Endothelial cell of umbilical vein (primary cell): Measurements from ENCODE around the gene CCDC190. TPM values are rescaled to one million over a fixed set of nuclear protein-coding genes. Genes with fewer than 3 reads are reported as not detected.
A peak's percentile ranks its signal among the peaks of the same experiment; 100 is the strongest.

Experiments used
- BruUV-seq: library from RNA; stranded (reverse); fragments of 400-500 nt; replicated peaks from 2 replicates; lab custom pipeline; 2021; lab: Mats Ljungman, UMichigan
- CTCF ChIA-PET: fragments of 300-600, 350-600 bp; sonication (Branson Sonifier 250); formaldehyde crosslinking; loops from one replicate; lab custom pipeline; 2021; ENCODE audit warnings: antibody characterized with exemption, inconsistent platforms; lab: Charles Lee
- POLR2A ChIA-PET: fragments of 300-600, 350-600 bp; sonication (Branson Sonifier 250); formaldehyde crosslinking; loops from one replicate; lab custom pipeline; 2021; ENCODE audit warnings: antibody characterized with exemption, inconsistent platforms; lab: Charles Lee
- DNase-seq: peaks from one replicate; pipeline ENCODE4 v3.0.0-alpha.2; 2011; ENCODE audit warnings: low read depth, low spot score
- FAIRE-seq: peaks from 2 replicates; lab custom pipeline; 2011; peaks lifted over from hg19 to GRCh38; lab: Jason Lieb, UNC
- H2AFZ ChIP-seq: 2 replicates; pipeline ENCODE4 v1.6.0; 2012; ENCODE audit warnings: low read depth, low read length, control low read depth, inconsistent platforms
- H3K27ac ChIP-seq: 2 replicates; pipeline ENCODE4 v1.5.1; 2011; ENCODE audit warnings: low read depth, mild to moderate bottlenecking, control low read depth, low read length, moderate library complexity; ENCODE audit not compliant: insufficient read depth
- H3K27me3 ChIP-seq, 2 experiments: 2 replicates each; pipeline versions ENCODE4 v1.6.0 to v1.6.1; 2011; ENCODE audit warnings: low read length in 2 of 2, mixed read lengths in 1 of 2; ENCODE audit not compliant: control insufficient read depth in 2 of 2, insufficient read depth in 2 of 2
- H3K36me3 ChIP-seq, 2 experiments: 2 replicates in 1 of 2; 3 replicates in 1 of 2; pipeline ENCODE4 v1.5.1; 2011; ENCODE audit warnings: low read length in 2 of 2, mild to moderate bottlenecking in 1 of 2, moderate library complexity in 1 of 2; ENCODE audit not compliant: control insufficient read depth in 2 of 2, insufficient read depth in 2 of 2; ENCODE audit errors: extremely low read depth in 1 of 2
- H3K4me1 ChIP-seq: 3 replicates; pipeline ENCODE4 v1.5.1; 2011; ENCODE audit warnings: mild to moderate bottlenecking, low read length; ENCODE audit not compliant: control insufficient read depth, insufficient read depth; ENCODE audit errors: extremely low read depth
- H3K4me2 ChIP-seq: 2 replicates; pipeline ENCODE4 v1.6.1; 2011; ENCODE audit warnings: low read length, control low read depth, mixed read lengths; ENCODE audit not compliant: insufficient read depth
- H3K4me3 ChIP-seq, 3 experiments: fragments of 200-600 bp in 1 of 3; sonication (generic), shearing (Covaris generic) in 1 of 3; replicated peaks in 1 of 3; 2 replicates each; pipeline ENCODE4 v1.5.1; 2011 to 2016; ENCODE audit warnings: control low read depth in 3 of 3, low read length in 3 of 3, mild to moderate bottlenecking in 2 of 3, inconsistent platforms in 1 of 3, low read depth in 1 of 3, moderate library complexity in 1 of 3; ENCODE audit not compliant: insufficient read depth in 1 of 3
- H3K79me2 ChIP-seq: 2 replicates; pipeline ENCODE4 v1.6.0; 2012; ENCODE audit warnings: low read length, inconsistent platforms; ENCODE audit not compliant: control insufficient read depth, insufficient read depth
- H3K9ac ChIP-seq: replicated peaks from 2 replicates; pipeline ENCODE3; 2011; ENCODE audit warnings: low read length, control low read depth; ENCODE audit not compliant: insufficient read depth; ENCODE audit errors: extremely low read depth
- H3K9me1 ChIP-seq: replicated peaks from 3 replicates; pipeline ENCODE4 v1.6.0; 2011; ENCODE audit warnings: mild to moderate bottlenecking, low read length; ENCODE audit not compliant: control insufficient read depth, insufficient read depth; ENCODE audit errors: extremely low read depth
- H3K9me3 ChIP-seq: replicated peaks from 2 replicates; pipeline ENCODE4 v1.5.1; 2012; ENCODE audit warnings: low read length, inconsistent platforms; ENCODE audit not compliant: control insufficient read depth, insufficient read depth
- H4K20me1 ChIP-seq: replicated peaks from 2 replicates; pipeline ENCODE3; 2011; ENCODE audit warnings: mild to moderate bottlenecking, low read length; ENCODE audit not compliant: control insufficient read depth, insufficient read depth; ENCODE audit errors: extremely low read depth
- EZH2 ChIP-seq: IDR thresholded peaks from 2 replicates; pipeline ENCODE4 v1.6.1; 2012; ENCODE audit warnings: borderline replicate concordance, low read depth, mild to moderate bottlenecking, moderate library complexity, low read length, inconsistent platforms; ENCODE audit not compliant: severe bottlenecking
- FOS ChIP-seq: IDR thresholded peaks from 2 replicates; pipeline ENCODE4 v1.6.1; 2011; ENCODE audit warnings: mild to moderate bottlenecking, low read length, moderate library complexity, borderline replicate concordance; ENCODE audit not compliant: insufficient read depth
- GATA2 ChIP-seq: IDR thresholded peaks from 2 replicates; pipeline ENCODE4 v1.7.0; 2011; ENCODE audit warnings: low read depth, mild to moderate bottlenecking, moderate library complexity, mixed read lengths, low read length; ENCODE audit not compliant: insufficient read length, insufficient read depth
- JUN ChIP-seq: IDR thresholded peaks from 2 replicates; pipeline ENCODE4 v1.6.1; 2011; ENCODE audit warnings: borderline replicate concordance, low read depth; ENCODE audit not compliant: insufficient read length, insufficient read depth
- MYC ChIP-seq: IDR thresholded peaks from one replicate; pipeline ENCODE4 v1.6.1; 2011; ENCODE audit warnings: mild to moderate bottlenecking, low read depth, low read length
- POLR2A ChIP-seq: IDR thresholded peaks from 2 replicates; pipeline ENCODE4 v1.6.1; 2012; ENCODE audit warnings: low read depth, mild to moderate bottlenecking, control low read depth, low read length
- POLR2AphosphoS5 ChIP-seq: IDR thresholded peaks from 2 replicates; pipeline ENCODE4 v1.6.1; 2012; ENCODE audit warnings: low read depth, mild to moderate bottlenecking, control low read depth, low read length, moderate library complexity; ENCODE audit not compliant: insufficient read depth
- dilution Hi-C: fragments of 300-500 bp; cut with MboI; formaldehyde crosslinking; loops from one replicate; pipeline ENCODE4 v1.15.0; 2019; ENCODE audit warnings: low sequenced_read_pairs; ENCODE audit not compliant: extremely low pct_ligation_motif_present
- intact Hi-C: fragments of 100-400 bp; cut with micrococcal nuclease; formaldehyde crosslinking; loops from one replicate; pipeline ENCODE4 v1.10.0; 2022
- polyA plus RNA-seq, 4 experiments: library from polyadenylated mRNA; depleted of rRNA in 3 of 4; stranded (reverse) in 3 of 4; unstranded in 1 of 4; fragments of >200 nt; gene quantifications; 2 replicates each; pipeline versions ENCODE4 v1.2.1 to v1.2.3, GENCODE V29; 2011 to 2012; ENCODE audit warnings: missing spikeins in 1 of 4
- total RNA-seq: library from RNA; stranded (reverse); gene quantifications from 2 replicates; pipeline ENCODE4 v1.2.3, GENCODE V29; 2021
- TF ChIP-seq, protein P1 (sequence below): IDR thresholded peaks from 2 replicates; pipeline ENCODE4 v1.6.1; 2011; ENCODE audit not compliant: insufficient read depth, insufficient read length
- TF ChIP-seq, protein P2 (sequence below), 2 donors: IDR thresholded peaks; 1 replicate in 1 of 2; 2 replicates in 1 of 2; pipeline ENCODE4 v1.5.1; 2011; ENCODE audit warnings: low read length in 2 of 2, mild to moderate bottlenecking in 2 of 2, moderate library complexity in 2 of 2, control low read depth in 1 of 2, inconsistent platforms in 1 of 2, low read depth in 1 of 2; ENCODE audit not compliant: insufficient read depth in 1 of 2; ENCODE audit errors: extremely low read depth in 1 of 2

The CCDC190 gene
- total and polyA plus RNA-seq, 2 donors (not counting 3 experiments of a cell fraction or from before 2014, with no cell fraction given): 3.7 to 9.0 TPM

DNA sequence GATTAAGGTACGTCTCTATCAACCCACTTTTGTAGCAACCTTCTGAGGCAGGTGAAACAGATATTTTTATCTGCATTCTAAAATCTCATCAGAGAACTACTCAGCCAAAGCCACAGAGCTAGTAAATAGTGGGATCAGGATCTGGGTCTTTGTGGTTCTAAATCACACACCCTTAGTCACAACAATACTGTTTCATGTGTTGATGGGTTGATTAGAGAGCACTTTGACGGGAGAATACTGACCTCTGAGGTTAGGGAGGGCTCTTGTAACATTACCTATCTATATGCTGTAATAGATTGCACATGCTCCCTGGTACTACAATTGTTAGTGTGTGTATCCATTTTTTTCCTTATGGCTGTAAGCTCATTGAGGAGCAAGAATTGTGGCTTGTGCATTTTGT is 45.5 kb upstream of the CCDC190 start:
- Histone ChIP-seq H3K27ac (no peak overlapping the region), H3K27me3 (no peaks in the 10 kb centered on the region), H3K4me1 (peaks cover 19% of the 10 kb centered on the region), H3K79me2 (no peaks in the 10 kb centered on the region), H3K9me3 (no peaks in the 10 kb centered on the region), H2AFZ (no peak overlapping the region), H3K4me2 (no peak overlapping the region), H3K9me1 (no peaks in the 10 kb centered on the region), H3K9ac (no peak overlapping the region), H3K36me3 (no peaks in the 10 kb centered on the region), H4K20me1 (no peaks in the 10 kb centered on the region), H3K4me3 (no peak overlapping the region)
- dilution Hi-C loops: no loop called here
- FAIRE-seq: no peak
- BruUV-seq: no TSS peak
- no peak for TF ChIP-seq EZH2
- TF ChIP-seq, protein P1, sequence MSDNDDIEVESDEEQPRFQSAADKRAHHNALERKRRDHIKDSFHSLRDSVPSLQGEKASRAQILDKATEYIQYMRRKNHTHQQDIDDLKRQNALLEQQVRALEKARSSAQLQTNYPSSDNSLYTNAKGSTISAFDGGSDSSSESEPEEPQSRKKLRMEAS: no peak
- intact Hi-C loops: no loop called here
- POLR2A ChIA-PET: no interaction called here
- DNase-seq: no peak
- CTCF ChIA-PET: interaction anchor here (0.8 to 1.4 kb wide), 2 partner anchors 28 to 47 kb away, joined by 3 to 5 read pairs; no protein-coding TSS in a partner anchor

DNA sequence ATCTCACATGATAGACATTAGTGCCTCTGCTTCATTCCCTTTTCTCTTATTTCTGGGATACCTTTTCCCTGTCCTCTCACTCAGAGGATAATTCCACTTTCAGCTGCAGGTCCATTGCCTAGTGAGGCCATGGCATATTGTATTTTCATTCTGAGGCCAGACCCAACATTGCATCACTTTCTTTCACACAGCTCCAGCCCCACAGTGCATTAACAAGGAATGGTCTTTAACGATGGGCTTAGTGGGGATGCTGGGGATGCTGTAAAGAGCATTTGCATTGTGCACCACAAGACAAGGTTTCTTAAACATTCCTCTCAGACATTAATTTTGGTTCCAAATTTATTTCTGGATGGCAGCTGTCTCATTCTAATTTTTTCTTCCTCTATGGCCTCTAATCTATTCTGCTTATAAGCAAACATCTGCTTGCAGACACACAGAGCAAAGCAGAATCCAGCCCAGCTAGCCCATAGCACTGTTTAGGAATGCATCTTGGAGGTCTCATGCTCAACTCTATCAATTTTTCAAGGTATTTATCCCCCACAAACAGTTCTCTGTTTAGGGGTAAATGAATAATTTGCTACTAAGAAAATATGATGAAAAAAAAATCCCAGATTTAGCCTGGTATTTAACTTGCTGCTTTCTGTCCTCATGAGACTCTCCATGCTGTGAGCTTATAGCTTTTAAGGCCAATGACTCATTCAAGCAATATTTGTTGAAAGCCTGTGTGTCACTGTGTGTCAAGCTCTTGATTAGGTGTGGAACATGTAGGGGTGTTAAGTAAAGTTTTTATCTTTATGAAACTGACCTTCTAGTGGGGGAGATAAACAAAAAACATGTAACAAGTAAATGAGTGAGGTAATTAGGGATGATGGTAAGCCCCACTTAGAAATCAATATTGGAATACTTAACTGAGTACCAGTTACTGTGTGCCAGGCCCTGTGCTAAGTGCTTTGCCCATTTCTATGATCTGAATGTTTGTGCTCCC is 44.5 kb upstream of the CCDC190 start:
- Histone ChIP-seq H3K4me3 (no peak overlapping the region), H3K4me2 (no peak overlapping the region), H3K4me1 (peaks cover 19% of the 10 kb centered on the region), H3K79me2 (no peaks in the 10 kb centered on the region), H4K20me1 (no peaks in the 10 kb centered on the region), H2AFZ (no peak overlapping the region), H3K9ac (no peak overlapping the region), H3K27ac (no peak overlapping the region), H3K9me1 (no peaks in the 10 kb centered on the region), H3K9me3 (no peaks in the 10 kb centered on the region), H3K36me3 (no peaks in the 10 kb centered on the region), H3K27me3 (no peaks in the 10 kb centered on the region)
- ChIA-PET CTCF (interaction anchor here (0.9 to 2.7 kb wide), 8 partner anchors 8 to 164 kb away, joined by 3 to 10 read pairs (median 4); partner anchors contain the start of gene RGS4), POLR2A (interaction anchor here (0.9 kb wide), 1 partner anchor 163 kb away, joined by 5 read pairs; the partner anchor contains the start of gene RGS4)
- DNase-seq: peak; percentile 53
- BruUV-seq: no TSS peak
- FAIRE-seq: peak; percentile 78
- TF ChIP-seq MYC (no peak), POLR2AphosphoS5 (peak; percentile 29), FOS (peak; percentile 82), EZH2 (no peak), JUN (peak; percentile 53), POLR2A (no peak), GATA2 (no peak)
- TF ChIP-seq, protein P1: no peak
- TF ChIP-seq, protein P2, sequence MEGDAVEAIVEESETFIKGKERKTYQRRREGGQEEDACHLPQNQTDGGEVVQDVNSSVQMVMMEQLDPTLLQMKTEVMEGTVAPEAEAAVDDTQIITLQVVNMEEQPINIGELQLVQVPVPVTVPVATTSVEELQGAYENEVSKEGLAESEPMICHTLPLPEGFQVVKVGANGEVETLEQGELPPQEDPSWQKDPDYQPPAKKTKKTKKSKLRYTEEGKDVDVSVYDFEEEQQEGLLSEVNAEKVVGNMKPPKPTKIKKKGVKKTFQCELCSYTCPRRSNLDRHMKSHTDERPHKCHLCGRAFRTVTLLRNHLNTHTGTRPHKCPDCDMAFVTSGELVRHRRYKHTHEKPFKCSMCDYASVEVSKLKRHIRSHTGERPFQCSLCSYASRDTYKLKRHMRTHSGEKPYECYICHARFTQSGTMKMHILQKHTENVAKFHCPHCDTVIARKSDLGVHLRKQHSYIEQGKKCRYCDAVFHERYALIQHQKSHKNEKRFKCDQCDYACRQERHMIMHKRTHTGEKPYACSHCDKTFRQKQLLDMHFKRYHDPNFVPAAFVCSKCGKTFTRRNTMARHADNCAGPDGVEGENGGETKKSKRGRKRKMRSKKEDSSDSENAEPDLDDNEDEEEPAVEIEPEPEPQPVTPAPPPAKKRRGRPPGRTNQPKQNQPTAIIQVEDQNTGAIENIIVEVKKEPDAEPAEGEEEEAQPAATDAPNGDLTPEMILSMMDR (IDR thresholded peaks at IDR 0.05; ENCODE audit: extremely low read depth in 1 of 2, insufficient read depth in 1 of 2, low read depth in 1 of 2, low read length in 2 of 2): no peak
- dilution Hi-C loops: no loop called here
- intact Hi-C loops: no loop called here
